ENCODE results near the gene DOCK11.
A peak's percentile ranks its signal among the peaks of the same experiment; 100 is the strongest.
"Not testable (repeated sequence)": the region's sequence is repeated elsewhere in the genome, so short reads cannot be mapped to it uniquely, and the experiment has no call there.

DOCK11 gene

DNA sequence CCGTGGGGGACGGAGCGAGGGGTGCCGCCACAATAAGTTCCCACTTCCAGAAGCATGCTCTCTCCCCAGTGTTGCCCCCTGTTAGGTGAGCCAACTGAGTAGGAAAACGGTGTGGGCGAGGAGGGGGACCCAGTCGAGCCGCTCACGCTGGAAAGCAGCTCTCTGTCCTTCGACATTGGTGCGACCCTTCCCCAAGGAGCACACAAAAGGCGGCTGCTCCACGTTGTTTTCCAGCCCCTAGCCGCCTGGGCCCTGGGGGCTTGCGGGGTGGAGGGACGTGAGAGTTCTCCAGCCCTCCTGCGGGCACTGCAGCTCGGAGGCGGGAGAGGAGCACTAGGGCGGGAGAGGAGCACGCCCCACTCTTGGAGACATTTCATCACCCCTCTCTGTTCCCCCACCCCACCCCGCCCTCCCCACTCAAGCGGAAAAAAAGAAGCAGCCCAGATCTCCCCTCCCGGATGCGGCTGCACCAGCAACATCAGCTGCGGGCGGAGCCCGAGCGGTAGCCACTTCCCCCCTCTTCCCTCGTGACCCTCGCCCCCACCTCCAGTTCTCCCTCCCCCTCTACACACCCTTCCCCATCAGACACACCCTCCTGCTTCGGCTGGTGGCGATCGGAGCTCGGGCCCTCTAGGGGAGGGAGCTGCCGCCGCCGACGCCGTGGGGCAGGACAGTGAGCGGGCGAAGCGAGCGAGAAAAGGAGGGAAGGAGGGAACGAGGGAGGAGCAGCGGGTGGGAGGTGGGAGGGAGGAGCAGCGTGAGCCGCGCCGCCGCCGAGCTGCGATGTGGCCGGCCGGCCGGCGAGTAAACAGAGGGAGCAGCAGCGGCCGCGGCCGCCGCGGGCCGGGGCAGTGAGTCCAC, at the start of gene DOCK11:
Gene DOCK11 (plus strand): TSS at position 755 of the 861 bp plus-strand sequence. CDS start 157 bp downstream, outside the sequence.
- DNase-seq, result peak; percentile 85

GRCh38 chrX:118448273-118448783, 47.3 kb upstream of the DOCK11 start:
- DNase-seq, result no peak

DNA sequence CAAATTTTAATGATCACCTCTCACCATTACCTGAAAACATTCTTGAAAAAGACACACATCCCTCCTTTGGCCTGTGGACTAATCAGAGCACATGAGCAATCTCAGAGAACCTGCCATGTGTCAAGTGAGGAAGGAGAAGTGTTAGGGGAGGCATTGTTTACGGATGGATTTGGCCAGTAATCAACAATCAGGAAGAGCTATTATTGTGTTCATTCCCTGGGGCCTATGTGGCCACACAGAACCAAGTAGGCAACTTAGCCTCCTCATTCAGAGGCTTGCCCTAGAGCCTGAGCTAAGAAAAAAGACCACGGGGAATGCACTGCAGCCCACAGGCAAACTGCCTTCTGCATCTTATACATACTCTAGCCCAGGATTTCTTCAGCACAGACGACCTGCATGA, 40.6 kb upstream of the DOCK11 start:
- no peak for DNase-seq

DNA sequence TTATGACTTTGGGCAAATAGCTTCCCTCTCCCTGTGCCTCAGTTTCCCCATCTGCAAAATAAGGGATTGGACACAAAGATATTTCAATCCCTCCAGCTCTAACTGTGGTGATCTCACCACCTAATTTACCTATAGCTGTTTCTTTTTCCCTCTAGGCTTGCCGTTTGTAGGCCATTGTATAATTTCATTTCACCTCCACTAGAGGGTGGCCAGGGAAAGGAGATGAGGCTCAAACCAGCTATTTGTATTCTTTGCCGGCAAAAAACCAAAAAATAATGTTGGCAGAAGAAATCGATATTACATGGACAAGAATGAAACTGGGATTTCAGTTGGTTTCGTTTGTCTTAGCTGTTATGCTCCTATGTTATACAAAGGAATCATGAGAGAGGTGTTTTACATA, 36.1 kb upstream of the DOCK11 start:
- DNase-seq, result peak; percentile 4

- DNase-seq, result no peak
These were observed 31.1 kb upstream of the DOCK11 start for GRCh38 chrX:118464501-118464900.

DNA sequence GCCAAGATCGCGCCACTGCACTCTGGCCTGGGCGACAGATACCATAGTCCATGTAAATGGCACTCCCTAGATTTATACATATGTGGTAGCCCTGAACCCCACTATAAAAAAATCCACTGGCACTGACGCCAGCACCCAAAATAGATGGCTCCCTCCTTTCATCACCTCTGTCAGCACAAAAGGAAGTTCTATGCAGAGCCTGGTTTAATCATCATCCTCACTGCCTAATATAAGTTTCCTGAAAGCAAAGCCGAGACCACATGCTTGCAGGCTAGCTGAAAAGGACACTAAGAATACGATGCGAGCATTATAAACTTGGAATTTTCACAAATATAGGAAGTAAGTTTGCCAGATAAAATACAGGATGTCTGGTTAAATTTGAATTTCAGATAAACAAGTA, 27.5 kb upstream of the DOCK11 start:
- DNase-seq, result no peak

DNA sequence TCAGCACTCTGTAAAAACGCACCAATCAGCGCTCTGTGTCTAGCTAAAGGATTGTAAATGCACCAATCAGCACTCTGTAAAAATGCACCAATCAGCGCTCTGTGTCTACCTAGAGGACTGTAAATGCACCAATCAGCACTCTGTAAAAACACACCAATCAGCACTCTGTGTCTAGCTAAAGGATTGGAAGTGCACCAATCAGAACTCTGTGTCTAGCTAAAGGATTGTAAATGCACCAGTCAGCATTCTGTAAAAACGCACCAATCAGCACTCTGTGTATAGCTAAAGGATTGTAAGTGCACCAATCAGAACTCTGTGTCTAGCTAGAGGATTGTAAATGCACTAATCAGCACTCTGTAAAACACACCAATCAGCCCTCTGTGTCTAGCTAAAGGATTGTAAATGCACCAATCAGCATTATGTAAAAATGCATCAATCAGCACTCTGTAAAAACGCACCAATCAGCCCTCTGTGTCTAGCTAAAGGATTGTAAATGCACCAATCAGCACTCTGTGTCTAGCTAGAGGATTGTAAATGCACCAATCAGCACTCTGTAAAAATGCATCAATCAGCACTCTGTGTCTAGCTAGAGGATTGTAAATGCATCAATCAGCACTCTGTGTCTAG, 24.8 kb upstream of the DOCK11 start:
- DNase-seq, result not testable (repeated sequence)

GRCh38 chrX:118474586-118474985, 21.0 kb upstream of the DOCK11 start:
- DNase-seq, result no peak

- no peak for DNase-seq
These were observed 19.7 kb upstream of the DOCK11 start for GRCh38 chrX:118475903-118476302.

- no peak for DNase-seq
These were observed 15.4 kb upstream of the DOCK11 start for GRCh38 chrX:118480172-118480571.

DNA sequence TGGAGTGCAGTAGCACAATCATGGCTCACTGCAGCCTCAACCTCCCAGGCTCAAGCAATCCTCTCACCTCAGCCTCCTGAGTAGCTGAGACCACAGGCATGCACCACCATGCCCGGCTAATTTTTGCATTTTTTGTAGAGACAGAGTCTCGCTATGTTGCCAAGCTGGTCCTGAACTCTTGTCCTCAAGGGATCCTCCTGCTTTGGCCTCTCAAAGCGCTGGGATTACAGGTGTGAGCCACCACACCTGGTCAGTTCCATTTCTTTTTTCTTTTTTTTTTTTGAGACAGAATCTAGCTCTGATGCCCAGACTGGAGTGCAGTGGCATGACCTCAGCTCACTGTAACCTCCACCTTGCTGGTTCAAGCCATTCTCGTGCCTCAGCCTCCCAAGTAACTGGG, 13.2 kb upstream of the DOCK11 start:
- not testable (repeated sequence) for DNase-seq

- DNase-seq, result no peak
These were observed 11.3 kb upstream of the DOCK11 start for GRCh38 chrX:118484216-118484903.

DNA sequence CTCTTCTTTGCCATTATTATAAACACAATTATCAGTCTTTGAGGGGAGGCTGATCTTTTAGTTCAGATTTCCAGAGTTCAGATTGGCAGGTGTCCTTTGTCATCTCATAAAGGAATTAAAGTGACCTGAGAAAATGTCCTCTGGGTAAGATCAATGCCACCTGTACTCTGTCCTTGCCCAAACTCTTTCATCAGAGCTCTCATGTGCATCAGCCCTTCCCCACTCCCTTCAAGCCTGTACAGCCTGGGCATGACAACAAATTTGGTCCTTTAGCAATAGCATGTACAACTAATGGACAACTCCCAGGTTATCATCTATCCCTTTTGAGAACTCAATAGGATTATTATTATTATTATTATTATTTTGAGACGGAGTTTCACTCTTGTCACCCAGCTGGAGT, 8.9 kb upstream of the DOCK11 start:
- DNase-seq, result not testable (repeated sequence)

- no peak for DNase-seq
These were observed 2.6 kb upstream of the DOCK11 start for GRCh38 chrX:118493016-118493415.

DNA sequence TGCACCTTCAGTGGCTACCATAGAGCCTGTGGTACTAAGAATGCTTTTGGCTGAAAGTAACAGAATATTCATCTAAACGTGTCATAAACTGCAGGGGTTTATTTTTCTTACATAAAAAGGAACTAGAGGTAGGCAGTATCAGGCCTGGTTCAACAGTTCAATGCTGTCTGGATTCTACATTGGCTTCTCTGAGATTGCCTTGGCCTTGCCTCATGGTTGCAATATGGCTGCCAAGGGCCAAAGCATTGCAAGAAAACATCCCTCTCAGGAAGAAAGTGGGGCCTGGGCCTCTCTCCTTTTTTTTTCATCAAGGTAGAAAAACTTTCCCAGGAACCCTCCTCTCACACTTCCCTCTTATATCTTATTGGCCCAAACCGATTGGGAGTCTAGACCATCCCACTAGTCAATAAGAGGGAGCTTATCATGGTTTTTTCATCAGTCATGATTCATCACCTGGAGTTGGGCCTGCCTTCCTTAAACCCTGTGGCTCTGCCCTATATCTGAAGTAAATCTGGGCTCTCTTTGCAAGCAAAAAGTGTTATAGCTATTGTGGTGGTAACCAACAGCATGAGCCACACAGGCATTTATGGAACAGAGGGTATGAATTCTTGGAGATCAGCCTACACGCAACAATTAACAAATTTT, 1.8 kb upstream of the DOCK11 start:
- no peak for DNase-seq

- DNase-seq, result peak; percentile 74
These were observed 545 bp downstream of the DOCK11 start for GRCh38 chrX:118495958-118496762.

DNA sequence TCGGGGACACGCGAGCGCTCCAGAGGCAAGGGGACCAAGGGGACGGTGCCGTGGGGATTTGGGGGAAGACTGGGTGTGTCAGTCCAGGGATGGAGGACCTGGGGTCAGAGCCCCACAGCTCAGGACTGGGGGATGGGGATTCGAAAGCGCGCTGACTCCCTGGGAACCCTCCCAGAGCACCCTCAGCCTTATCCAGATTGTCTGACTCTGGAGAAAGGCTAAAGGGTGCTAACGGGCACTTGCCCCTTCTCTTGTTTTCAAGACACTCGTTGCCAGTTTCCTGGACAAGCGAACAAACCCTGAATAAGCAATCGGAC, 1.1 kb downstream of the DOCK11 start:
- DNase-seq, result no peak

DNA sequence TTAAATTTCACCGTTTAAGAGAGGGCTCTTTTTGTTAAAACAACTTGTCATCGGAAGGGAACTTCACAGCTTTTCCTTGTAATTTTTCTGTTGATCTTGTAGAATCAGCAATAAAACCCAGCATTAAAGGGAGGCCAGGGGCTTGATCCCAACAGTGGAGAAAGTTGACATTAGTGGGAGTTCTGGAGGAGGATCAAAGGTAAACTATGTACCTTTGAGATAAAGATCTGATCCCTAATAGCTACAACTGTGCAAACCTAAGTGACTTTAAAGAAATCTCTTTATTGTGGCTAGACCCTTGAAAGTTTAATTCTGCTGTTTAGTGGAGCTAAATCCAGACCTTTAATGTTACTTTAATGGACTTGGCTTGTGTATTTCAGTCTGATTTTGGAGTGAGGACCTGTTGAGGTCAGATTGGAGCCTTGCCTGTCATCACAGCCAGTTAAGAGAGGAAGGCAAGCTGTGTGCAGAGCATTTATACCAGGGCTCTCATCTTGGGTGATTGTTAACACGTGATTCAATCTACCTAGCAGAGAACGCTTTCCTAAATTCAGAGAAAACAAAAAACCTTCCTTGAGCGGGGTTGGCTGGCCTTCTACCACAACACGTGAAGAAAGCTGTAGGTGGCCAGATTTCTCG, 1.7 kb downstream of the DOCK11 start:
- peak; percentile 5 for DNase-seq

DNA sequence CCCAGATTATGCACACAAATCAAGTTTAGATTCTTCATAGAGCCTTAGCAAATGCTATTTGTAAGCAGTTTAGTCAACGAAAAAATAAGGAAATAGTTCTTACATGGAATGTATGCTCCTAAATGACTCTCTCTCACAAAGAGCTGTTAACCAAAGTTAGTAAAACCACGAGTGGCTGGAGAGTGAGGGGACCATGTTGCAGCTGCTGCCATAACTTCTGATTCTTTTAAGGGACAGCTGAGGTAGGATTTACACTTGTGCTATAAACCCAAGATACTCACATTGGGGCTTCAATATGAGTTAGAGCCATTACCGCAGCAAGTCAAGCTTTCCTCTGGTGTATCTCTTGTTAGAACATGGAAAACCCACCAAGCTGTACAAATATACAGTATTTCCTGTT, 2.7 kb downstream of the DOCK11 start:
- no peak for DNase-seq

DNA sequence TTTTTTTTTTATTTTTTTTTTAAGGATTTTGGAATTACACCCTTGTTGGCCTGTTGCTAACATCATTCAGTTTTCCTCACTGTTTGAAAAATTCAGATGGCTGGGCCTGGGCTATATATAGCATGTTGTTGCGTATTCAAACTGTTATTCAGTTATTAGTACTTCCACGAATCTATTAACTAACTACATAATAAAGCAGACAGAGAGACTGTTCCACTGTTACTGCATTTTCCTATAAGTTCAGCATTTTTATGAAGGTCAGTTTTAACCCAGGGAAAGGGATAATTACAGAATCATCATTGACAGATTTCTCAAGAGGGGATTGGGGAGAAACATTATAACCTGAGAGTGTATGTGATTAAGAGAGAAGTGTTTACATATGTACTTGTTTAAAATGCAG, 3.1 kb downstream of the DOCK11 start:
- DNase-seq, result no peak

DNA sequence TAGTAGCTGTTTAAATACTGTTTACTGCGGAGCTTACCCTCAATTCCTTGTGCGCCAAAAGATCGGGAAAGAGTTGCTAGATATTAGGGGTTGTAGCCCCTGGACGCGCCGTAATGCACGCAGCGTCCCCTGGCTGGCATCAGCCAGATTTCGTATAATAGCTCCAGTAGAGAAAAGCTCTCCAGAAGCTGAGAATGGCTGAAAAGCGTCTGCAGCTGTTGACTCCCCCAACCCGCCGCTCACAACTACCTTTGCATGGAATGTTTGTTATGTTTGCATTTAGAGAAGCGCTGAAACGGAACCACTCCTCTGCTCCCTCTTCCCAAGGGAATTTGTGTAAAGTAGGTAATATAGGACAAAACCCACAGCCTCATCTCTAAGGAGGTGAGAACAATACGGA, 3.7 kb downstream of the DOCK11 start:
- no peak for DNase-seq
